Breast epithelium (tissue), 4 donors: ENCODE results near the gene ZNF155. TPM values are rescaled to one million over a fixed set of nuclear protein-coding genes. Genes with fewer than 3 reads are reported as not detected.

Experiments
- DNase-seq, 2 donors: peaks; one replicate each; pipeline ENCODE4 v3.0.0-alpha.2; 2019; ENCODE audit warnings: low spot score in 2 of 2
- H3K27ac ChIP-seq, 2 donors: fragments of 200-600 bp; sonication (generic) in 1 of 2; one replicate each; pipeline ENCODE4 v1.5.1; 2016 to 2019; ENCODE audit warnings: mild to moderate bottlenecking in 1 of 2
- H3K27me3 ChIP-seq, 2 donors: fragments of 200-600 bp; sonication (generic) in 1 of 2; one replicate each; pipeline versions ENCODE4 v1.5.1 to v1.6.0; 2017 to 2019; ENCODE audit warnings: control low read depth in 1 of 2, mild to moderate bottlenecking in 1 of 2
- H3K36me3 ChIP-seq: fragments of 200-600 bp; one replicate; pipeline ENCODE4 v1.5.1; 2019
- H3K4me1 ChIP-seq, 2 donors: fragments of 200-600 bp; sonication (generic); one replicate each; pipeline ENCODE4 v1.5.1; 2016 to 2019; ENCODE audit warnings: control low read depth in 1 of 2
- H3K4me3 ChIP-seq, 3 donors: fragments of 200-600 bp; sonication (generic); 1 replicate in 2 of 3; 2 replicates in 1 of 3; pipeline ENCODE4 v1.5.1; 2016 to 2019; ENCODE audit warnings: mild to moderate bottlenecking in 3 of 3, moderate library complexity in 2 of 3
- H3K9me3 ChIP-seq, 2 donors: fragments of 200-600 bp; sonication (generic) in 1 of 2; one replicate each; pipeline ENCODE4 v1.5.1; 2016 to 2019; ENCODE audit warnings: control low read depth in 1 of 2
- CTCF ChIP-seq, 3 donors: fragments of 450-650 bp; IDR thresholded peaks; one replicate each; pipeline ENCODE4 v1.5.1; 2016 to 2017; ENCODE audit warnings: antibody characterized with exemption in 3 of 3, mild to moderate bottlenecking in 3 of 3, moderate library complexity in 3 of 3
- POLR2A ChIP-seq: fragments of 450-650 bp; IDR thresholded peaks from one replicate; pipeline ENCODE4 v1.6.1; 2016; ENCODE audit warnings: antibody characterized with exemption, mild to moderate bottlenecking, moderate library complexity
- POLR2AphosphoS5 ChIP-seq, 3 donors: sonication (generic); formaldehyde crosslinking; IDR thresholded peaks; one replicate each; pipeline ENCODE4 v1.6.1; 2017; ENCODE audit warnings: antibody characterized with exemption in 3 of 3
- intact Hi-C: fragments of 100-400 bp; cut with DNase I; formaldehyde crosslinking; loops from one replicate; pipeline ENCODE4 v1.15.1; 2023; ENCODE audit warnings: low total_unique reads
- total RNA-seq, 3 donors: library from RNA; depleted of rRNA; stranded (reverse); fragments of >200 nt; gene quantifications; one replicate each; pipeline ENCODE4 v1.1.0, GENCODE V29; 2016

The ZNF155 gene
- 10 to 100 TPM in 2 of 3 donors, 1 to 10 TPM in 1; 6.1 to 17.4 (median 15.1) TPM for total RNA-seq

DNA sequence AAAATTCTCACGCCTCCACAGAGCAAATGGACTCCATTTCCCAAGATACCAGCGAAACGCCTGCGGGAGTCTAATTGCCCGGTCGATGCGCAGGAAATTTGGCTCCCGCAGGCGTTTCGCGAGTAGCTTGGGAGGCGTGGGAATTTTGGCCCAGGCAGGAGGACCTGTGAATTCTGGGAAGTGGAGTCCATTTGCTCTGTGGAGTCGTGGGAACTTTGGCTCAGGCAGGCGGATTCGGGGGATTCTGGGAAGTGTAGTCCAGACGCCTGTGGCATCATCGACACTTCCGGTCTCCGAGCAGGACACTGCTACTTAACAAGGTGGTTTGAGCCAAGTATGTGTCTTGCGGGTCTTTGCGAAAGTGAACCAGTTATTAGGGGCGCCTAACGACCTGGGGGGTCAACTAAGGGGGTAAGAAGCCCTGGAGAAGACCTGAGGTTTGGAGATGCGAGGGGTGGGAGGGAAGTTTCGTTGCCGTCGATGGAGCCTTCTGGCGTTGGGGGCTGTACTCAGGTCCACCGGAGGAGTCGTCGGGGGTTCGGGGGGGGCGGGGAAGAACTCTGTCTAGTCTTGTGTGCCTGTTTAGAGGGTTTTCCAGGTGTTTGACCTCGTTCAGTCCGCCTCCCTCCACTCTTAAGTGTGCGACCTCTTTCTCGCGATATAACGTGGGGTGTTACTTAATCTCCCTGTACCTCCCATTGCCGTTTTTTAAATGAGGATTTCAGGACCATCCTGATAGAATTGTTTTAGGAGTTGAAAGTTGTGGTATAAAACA lies at the start of gene ZNF155:
ZNF155 (plus strand) TSS at position 277 of the 775 bp plus-strand sequence. CDS start 4,356 bp downstream, outside the sequence.
- H3K27me3 ChIP-seq = no peaks in the 10 kb centered on the region
- H3K36me3 ChIP-seq = no peaks in the 10 kb centered on the region
- intact Hi-C loops = no loop called here
- no peaks in the 10 kb centered on the region for H3K4me1 ChIP-seq
- peak within 1 kb of the TSS; percentile 72 to 81 (median 76) for H3K4me3 ChIP-seq
- peaks cover 20 to 36% of the 10 kb centered on the region in 2 donors for H3K9me3 ChIP-seq
- peak; percentile 68 to 75 (median 72) for TF ChIP-seq POLR2AphosphoS5 (IDR thresholded peaks at IDR 0.05)
- no peak for TF ChIP-seq CTCF (IDR thresholded peaks at IDR 0.05)
- peak; percentile 85 to 91 for DNase-seq
- peak within 1 kb of the TSS; percentile 90 to 91 for H3K27ac ChIP-seq

- peaks cover 0 to 12% of the 10 kb centered on the region in 2 donors for H3K4me1 ChIP-seq
Observed at GRCh38 chr19:43934985-43935708, 48.8 kb upstream of the ZNF155 start, which contains the start of gene ZNF45. ZNF45 (minus strand) TSS chr19:43935282; CDS start chr19:43922185, 13,097 bp downstream.

DNA sequence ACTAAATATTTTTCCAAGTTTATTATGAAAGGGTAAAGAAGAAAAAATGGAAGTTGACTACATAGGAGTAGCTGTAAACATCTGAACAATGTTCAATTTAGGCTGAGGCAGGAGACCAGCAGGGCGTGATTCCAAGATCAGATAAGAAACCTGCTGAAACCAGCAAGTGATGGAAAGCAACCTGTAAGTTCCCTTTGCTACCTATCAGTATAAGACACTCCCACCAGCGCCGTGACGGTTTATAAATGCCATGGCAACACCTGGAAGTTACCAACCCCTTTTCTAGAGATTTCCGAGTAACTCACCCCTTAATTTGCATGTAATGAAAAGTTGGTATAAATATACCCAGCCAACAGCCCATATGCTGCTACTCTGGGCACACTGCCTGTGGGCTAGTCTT lies 47.8 kb upstream of the ZNF155 start:
- H3K4me1 ChIP-seq = peaks cover 0 to 12% of the 10 kb centered on the region in 2 donors
- no peak overlapping the region for H3K4me3 ChIP-seq
- no peak for DNase-seq
- H3K9me3 ChIP-seq = peaks cover 0 to 4% of the 10 kb centered on the region in 2 donors
- intact Hi-C loops = no loop called here
- no peaks in the 10 kb centered on the region for H3K27me3 ChIP-seq
- no peak for TF ChIP-seq POLR2A
- H3K27ac ChIP-seq = peak overlapping the region in 1 of 2 donors; percentile 17
- H3K36me3 ChIP-seq = peaks cover 7% of the 10 kb centered on the region

More at GRCh38 chr19:43934985-43935708, 48.8 kb upstream of the ZNF155 start, which contains the start of gene ZNF45:
- H3K4me3 ChIP-seq = peak within 1 kb of the TSS; percentile 59 to 85 (median 59)
- intact Hi-C loops = no loop called here
- DNase-seq = peak; percentile 80 to 82
- peaks cover 0 to 4% of the 10 kb centered on the region in 2 donors for H3K9me3 ChIP-seq
- peaks cover 11% of the 10 kb centered on the region for H3K36me3 ChIP-seq
- peak within 1 kb of the TSS; percentile 82 to 91 for H3K27ac ChIP-seq
- TF ChIP-seq POLR2A (no peak), CTCF (IDR thresholded peaks at IDR 0.05) (no peak), POLR2AphosphoS5 (IDR thresholded peaks at IDR 0.05) (peak; percentile 24 to 54 (median 45))
- no peaks in the 10 kb centered on the region for H3K27me3 ChIP-seq

DNA sequence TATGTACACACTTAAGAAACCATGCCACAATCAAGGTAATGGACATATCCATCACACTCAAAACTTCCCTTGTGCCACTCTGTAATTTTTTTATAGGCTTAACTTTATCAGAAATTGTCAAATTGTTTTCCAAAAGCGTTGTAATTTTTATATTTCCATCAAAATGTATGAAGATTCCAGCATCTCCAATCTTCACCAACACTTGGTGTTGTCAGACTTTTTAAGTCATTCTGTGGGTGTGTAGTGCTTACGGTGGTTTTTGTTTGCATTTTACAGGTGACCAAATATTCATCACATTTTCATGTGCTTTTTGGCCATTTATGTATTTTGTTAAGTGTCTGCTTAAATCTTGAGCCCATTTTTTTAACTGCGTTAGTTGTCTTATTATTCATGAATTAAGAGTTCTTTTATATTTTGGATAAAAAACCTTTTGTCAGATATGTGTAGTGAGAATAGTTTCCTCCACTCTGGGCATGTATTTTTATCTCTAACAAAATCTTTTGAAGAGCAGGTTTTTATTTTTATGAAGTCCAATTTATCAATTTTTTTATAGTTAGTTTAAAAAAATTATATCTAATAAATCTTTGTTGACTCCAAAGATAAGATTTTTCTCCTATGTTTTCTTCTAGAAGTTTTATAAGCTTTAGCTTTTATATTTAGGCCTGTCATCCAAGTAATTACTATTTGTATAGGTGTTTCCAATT lies 44.3 kb upstream of the ZNF155 start:
- intact Hi-C loops = no loop called here
- H3K9me3 ChIP-seq = peaks cover 0 to 4% of the 10 kb centered on the region in 2 donors
- H3K4me1 ChIP-seq = no peaks in the 10 kb centered on the region
- H3K27ac ChIP-seq = no peak overlapping the region
- H3K4me3 ChIP-seq = no peak overlapping the region
- TF ChIP-seq POLR2AphosphoS5 (IDR thresholded peaks at IDR 0.05) (no peak), CTCF (IDR thresholded peaks at IDR 0.05) (no peak), POLR2A (no peak)
- no peak for DNase-seq
- H3K27me3 ChIP-seq = no peaks in the 10 kb centered on the region
- H3K36me3 ChIP-seq = no peaks in the 10 kb centered on the region

GRCh38 chr19:43940719-43941118 lies 43.3 kb upstream of the ZNF155 start:
- TF ChIP-seq POLR2AphosphoS5 (IDR thresholded peaks at IDR 0.05) = no peak
- TF ChIP-seq CTCF (IDR thresholded peaks at IDR 0.05) = no peak
- TF ChIP-seq POLR2A = no peak
- DNase-seq = no peak
- Histone ChIP-seq H3K36me3 (no peaks in the 10 kb centered on the region), H3K4me1 (no peaks in the 10 kb centered on the region), H3K27me3 (no peaks in the 10 kb centered on the region), H3K4me3 (no peak overlapping the region), H3K27ac (no peak overlapping the region), H3K9me3 (peaks cover 0 to 4% of the 10 kb centered on the region in 2 donors)
- intact Hi-C loops = no loop called here
